ENCODE measurements around the gene PROKR1.

Gene PROKR1

DNA sequence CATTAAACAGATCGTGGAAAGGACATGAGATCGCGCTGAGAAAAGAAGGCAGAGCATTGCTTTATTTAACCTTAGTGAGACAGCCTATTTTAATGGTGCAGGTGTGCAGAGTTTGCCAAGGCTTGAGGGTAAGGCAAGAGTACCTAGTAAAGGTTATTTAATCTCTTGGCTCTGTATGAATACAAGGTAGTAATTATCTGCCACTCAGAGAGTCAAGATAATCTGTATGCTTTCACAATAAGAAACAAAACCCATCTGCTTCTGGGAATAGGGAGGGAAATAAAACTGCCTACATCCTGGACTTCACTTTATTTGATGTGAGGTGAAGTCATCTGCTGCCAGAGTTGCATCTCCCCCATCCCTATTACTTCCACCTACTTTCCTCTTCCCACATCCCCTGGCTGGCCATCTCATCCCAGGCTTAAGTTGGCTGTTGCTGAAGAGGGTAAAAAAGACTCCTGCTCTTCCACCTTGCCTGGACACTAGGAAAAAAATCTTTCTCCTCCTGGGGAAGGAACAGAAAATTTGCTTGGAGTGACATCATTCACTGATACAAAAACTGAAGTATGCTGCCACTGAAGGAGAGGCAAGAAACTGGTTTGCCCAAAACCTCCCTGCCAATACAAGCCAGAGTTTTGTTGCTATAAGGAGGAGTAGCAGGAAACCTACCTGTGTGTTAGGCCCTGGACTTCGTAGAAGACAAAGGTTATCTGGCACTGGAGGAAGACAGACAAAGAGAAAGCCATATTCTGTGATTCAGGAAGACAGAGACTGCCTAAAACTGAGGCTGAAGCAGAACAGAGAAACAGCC lies 55.4 kb downstream of the PROKR1 start:
- DNase-seq (ENCODE audit: low read depth, low spot score), result no peak

DNA sequence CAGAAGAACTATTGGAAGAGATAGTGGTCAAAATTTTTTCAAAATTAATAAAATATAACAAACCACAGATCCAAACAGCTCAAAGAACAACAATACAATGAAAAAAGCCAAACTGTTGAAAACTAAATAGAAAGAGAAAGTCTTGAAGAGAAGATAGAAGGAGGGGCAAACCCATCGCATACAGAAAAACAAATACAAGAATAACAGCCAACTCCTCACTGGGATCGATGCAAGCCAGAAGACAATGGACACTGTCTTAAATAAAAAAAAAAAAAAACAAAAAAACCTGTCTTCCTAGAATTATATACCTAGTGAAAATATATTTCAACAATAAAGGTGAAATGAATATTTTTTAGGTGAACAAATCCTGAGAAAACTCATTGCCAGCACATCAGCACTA lies 57.2 kb downstream of the PROKR1 start:
- DNase-seq (ENCODE audit: low read depth, low spot score), result no peak

DNA sequence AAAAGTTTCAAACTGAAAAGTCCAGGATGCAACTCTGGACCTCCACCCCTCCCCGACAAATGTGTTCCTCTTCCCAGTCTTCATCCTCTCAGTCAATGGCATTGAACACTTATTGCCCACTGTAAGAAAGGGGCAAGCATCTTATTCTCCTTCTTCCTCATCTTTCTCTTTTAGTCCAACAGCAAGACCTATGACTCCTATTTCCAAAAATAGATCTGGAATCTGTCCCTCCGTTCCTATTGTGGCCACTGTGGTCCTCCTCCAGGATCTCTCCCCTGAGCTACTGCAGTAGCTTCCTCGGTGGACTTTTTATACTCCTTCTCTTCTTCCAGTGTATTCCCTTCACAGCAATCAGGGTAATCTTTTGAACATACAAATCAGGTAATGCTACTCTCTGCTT lies 63.3 kb downstream of the PROKR1 start:
- DNase-seq (ENCODE audit: low read depth, low spot score), result no peak
